GM21723 (cell line): ENCODE results near the gene AGXT2.
"Not testable (repeated sequence)": the region's sequence is repeated elsewhere in the genome, so short reads cannot be mapped to it uniquely, and the experiment has no call there.

Source experiments
- ATAC-seq: cut with Tn5 transposase; IDR thresholded peaks from one replicate; pipeline ENCODE4 v1.9.1; 2021; ENCODE audit warnings: mild to moderate bottlenecking, moderate library complexity; ENCODE audit not compliant: unreplicated experiment

Gene AGXT2

GRCh38 chr5:35056686-35057085 lies 8.9 kb upstream of the AGXT2 start:
- ATAC-seq = no peak

- no peak for ATAC-seq
Measured at GRCh38 chr5:35052838-35053237, 5.1 kb upstream of the AGXT2 start.

GRCh38 chr5:35050541-35051126 lies 2.9 kb upstream of the AGXT2 start:
- no peak for ATAC-seq

GRCh38 chr5:35048910-35049309 lies 1.2 kb upstream of the AGXT2 start:
- no peak for ATAC-seq

GRCh38 chr5:35046774-35047173 lies 975 bp downstream of the AGXT2 start:
- no peak for ATAC-seq

- ATAC-seq = no peak
Measured at GRCh38 chr5:35045280-35045679, 2.5 kb downstream of the AGXT2 start.

- ATAC-seq = no peak
Measured at GRCh38 chr5:35044649-35045048, 3.1 kb downstream of the AGXT2 start.

- no peak for ATAC-seq
Measured at GRCh38 chr5:35042781-35043180, 5.0 kb downstream of the AGXT2 start.

- ATAC-seq = no peak
Measured at GRCh38 chr5:35041261-35041660, 6.5 kb downstream of the AGXT2 start.

GRCh38 chr5:35038891-35039290 lies 8.9 kb downstream of the AGXT2 start:
- no peak for ATAC-seq

- no peak for ATAC-seq
Measured at GRCh38 chr5:35036536-35036935, 11.2 kb downstream of the AGXT2 start.

GRCh38 chr5:35035929-35036328 lies 11.8 kb downstream of the AGXT2 start:
- ATAC-seq = not testable (repeated sequence)

GRCh38 chr5:35035271-35035670 lies 12.5 kb downstream of the AGXT2 start:
- ATAC-seq = no peak

GRCh38 chr5:35032356-35032755 lies 15.4 kb downstream of the AGXT2 start:
- no peak for ATAC-seq

- no peak for ATAC-seq
Measured at GRCh38 chr5:35031276-35031675, 16.5 kb downstream of the AGXT2 start.

GRCh38 chr5:35030426-35031100 lies 17.2 kb downstream of the AGXT2 start:
- no peak for ATAC-seq

GRCh38 chr5:35029333-35029732 lies 18.4 kb downstream of the AGXT2 start:
- ATAC-seq = no peak

GRCh38 chr5:35026941-35027340 lies 20.8 kb downstream of the AGXT2 start:
- ATAC-seq = no peak

- no peak for ATAC-seq
Measured at GRCh38 chr5:35026280-35026840, 21.4 kb downstream of the AGXT2 start.

- no peak for ATAC-seq
Measured at GRCh38 chr5:35024911-35025510, 22.7 kb downstream of the AGXT2 start.

GRCh38 chr5:35023391-35024178 lies 24.2 kb downstream of the AGXT2 start:
- no peak for ATAC-seq
